Esophagus squamous epithelium (tissue), 5 donors: ENCODE measurements around the gene SLC28A3. TPM values are rescaled to one million over a fixed set of nuclear protein-coding genes. Genes with fewer than 3 reads are reported as not detected.

ENCODE experiments used
- DNase-seq: peaks from one replicate; lab custom pipeline; 2025; lab: John Stamatoyannopoulos, UW
- H3K27ac ChIP-seq, 4 donors: fragments of 200-600 bp; sonication (generic); one replicate each; pipeline ENCODE4 v1.5.1; 2016 to 2019; ENCODE audit warnings: mild to moderate bottlenecking in 1 of 4
- H3K27me3 ChIP-seq, 4 donors: fragments of 200-600 bp; sonication (generic); 1 replicate in 3 of 4; 2 replicates in 1 of 4; pipeline versions ENCODE4 v1.5.1 to v1.6.0; 2017 to 2021; ENCODE audit warnings: antibody characterized with exemption in 1 of 4
- H3K36me3 ChIP-seq, 3 donors: fragments of 200-600 bp; sonication (generic); one replicate each; pipeline ENCODE4 v1.5.1; 2016 to 2019
- H3K4me1 ChIP-seq, 3 donors: fragments of 200-600 bp; sonication (generic); one replicate each; pipeline ENCODE4 v1.5.1; 2017 to 2019
- H3K4me3 ChIP-seq, 4 donors: fragments of 200-600 bp; sonication (generic); 1 replicate in 3 of 4; 2 replicates in 1 of 4; pipeline ENCODE4 v1.5.1; 2016 to 2019; ENCODE audit warnings: mild to moderate bottlenecking in 2 of 4, moderate library complexity in 1 of 4
- H3K9me3 ChIP-seq, 3 donors: fragments of 200-600 bp; sonication (generic); one replicate each; pipeline ENCODE4 v1.5.1; 2016 to 2019
- POLR2A ChIP-seq, 4 donors: fragments of 450-650 bp; IDR thresholded peaks; one replicate each; pipeline ENCODE4 v1.6.1; 2017; ENCODE audit warnings: antibody characterized with exemption in 4 of 4, mild to moderate bottlenecking in 4 of 4, moderate library complexity in 3 of 4
- WGBS, 2 donors: methylation state at CpG; one replicate each; pipeline ENCODE4 v1.1.5; 2018; 5-methylcytosine and 5-hydroxymethylcytosine counted together
- intact Hi-C: fragments of 100-400 bp; cut with DNase I; formaldehyde crosslinking; loops from one replicate; pipeline ENCODE4 v1.15.0; 2022
- total RNA-seq, 4 donors: library from RNA; depleted of rRNA; stranded (reverse); fragments of >200 nt; gene quantifications; one replicate each; pipeline ENCODE4 v1.1.0, GENCODE V29; 2016
- TF ChIP-seq, protein P1 (sequence below), 6 experiments: fragments of 450-650 bp in 4 of 6; fragments of 200-600 bp in 2 of 6; sonication (generic) in 2 of 6; IDR thresholded peaks; one replicate each; pipeline ENCODE4 v1.5.1; 2016 to 2019; ENCODE audit warnings: antibody characterized with exemption in 6 of 6, mild to moderate bottlenecking in 4 of 6, moderate library complexity in 4 of 6
- donor health status: DM: yes; HTN: yes; CAD: no.

SLC28A3 gene
- total RNA-seq, 4 donors from 2014 or later, result 0.95 to 16.1 (median 2.7) TPM

DNA sequence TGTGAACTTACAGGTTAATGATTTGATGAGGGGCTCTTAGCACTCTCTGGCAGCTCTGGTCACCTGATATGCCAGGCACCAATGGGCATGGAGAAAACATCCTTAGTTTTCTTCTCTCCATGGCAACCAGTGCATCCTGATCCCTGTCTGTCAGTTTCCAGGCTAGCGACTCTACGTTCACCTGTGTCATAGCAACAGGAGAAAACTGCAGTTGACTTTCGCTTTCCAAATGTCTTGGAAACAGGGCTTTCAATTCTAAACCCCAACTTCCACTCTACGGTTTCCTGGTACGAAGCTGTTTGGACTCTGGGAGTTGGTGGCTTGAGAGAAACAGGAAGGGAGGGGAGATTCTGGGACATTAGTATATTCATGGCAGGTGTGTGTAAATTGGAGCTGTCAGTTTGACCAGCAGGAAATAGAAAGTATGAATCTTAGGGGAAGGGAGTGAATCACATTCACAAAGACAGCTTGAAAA, 74.4 kb downstream of the SLC28A3 start:
- Histone ChIP-seq H3K27ac (no peak overlapping the region), H3K4me1 (peaks cover 0 to 4% (median 0%) of the 10 kb centered on the region in 3 donors), H3K36me3 (no peaks in the 10 kb centered on the region), H3K27me3 (peaks cover 0 to 9% (median 0%) of the 10 kb centered on the region in 4 donors), H3K4me3 (no peak overlapping the region), H3K9me3 (no peaks in the 10 kb centered on the region)
- intact Hi-C loops, result no loop called here
- WGBS, 2 donors, result 20 to 32% methylated on average over 5 of the region's 5 CpGs
- TF ChIP-seq, protein P1, sequence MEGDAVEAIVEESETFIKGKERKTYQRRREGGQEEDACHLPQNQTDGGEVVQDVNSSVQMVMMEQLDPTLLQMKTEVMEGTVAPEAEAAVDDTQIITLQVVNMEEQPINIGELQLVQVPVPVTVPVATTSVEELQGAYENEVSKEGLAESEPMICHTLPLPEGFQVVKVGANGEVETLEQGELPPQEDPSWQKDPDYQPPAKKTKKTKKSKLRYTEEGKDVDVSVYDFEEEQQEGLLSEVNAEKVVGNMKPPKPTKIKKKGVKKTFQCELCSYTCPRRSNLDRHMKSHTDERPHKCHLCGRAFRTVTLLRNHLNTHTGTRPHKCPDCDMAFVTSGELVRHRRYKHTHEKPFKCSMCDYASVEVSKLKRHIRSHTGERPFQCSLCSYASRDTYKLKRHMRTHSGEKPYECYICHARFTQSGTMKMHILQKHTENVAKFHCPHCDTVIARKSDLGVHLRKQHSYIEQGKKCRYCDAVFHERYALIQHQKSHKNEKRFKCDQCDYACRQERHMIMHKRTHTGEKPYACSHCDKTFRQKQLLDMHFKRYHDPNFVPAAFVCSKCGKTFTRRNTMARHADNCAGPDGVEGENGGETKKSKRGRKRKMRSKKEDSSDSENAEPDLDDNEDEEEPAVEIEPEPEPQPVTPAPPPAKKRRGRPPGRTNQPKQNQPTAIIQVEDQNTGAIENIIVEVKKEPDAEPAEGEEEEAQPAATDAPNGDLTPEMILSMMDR (IDR thresholded peaks at IDR 0.05), result no peak
- TF ChIP-seq POLR2A (IDR thresholded peaks at IDR 0.05), result no peak
- DNase-seq, result no peak

DNA sequence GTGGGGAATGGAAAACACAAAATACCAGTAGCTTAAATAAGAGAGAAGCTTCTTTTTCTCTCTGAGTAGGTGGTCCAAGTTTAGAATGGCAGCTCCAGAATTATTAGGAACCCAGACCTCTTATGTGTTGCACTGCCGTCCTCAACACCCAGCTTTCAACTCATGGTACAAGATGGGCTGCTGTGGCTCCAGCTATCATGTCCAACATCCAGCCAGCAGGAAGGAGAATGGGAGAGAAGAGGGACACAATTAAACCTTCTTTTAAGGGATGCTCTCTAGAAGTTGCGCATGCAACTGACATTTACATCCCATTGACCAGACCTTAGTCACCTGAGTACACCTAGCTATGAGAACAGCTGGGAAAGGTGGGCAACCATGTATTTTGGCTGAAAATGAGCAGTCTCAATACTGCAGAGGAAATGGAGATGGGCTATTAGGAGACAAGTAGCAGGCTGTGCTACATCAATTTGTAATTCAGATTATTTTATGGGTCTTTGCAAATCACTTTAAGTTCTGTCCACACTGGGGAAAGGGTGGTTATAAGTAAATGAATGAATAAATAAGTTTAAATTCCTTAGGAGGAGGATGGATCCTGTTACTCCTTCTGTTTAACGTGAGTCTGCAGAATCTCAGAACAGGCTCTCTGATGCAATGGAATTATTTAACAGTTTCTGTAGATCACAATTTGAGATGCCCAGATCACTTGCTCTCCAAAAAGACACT, 76.1 kb downstream of the SLC28A3 start:
- intact Hi-C loops, result loop anchor here (5.0 kb wide), 1 partner anchor 327 kb away; no protein-coding TSS in a partner anchor

DNA sequence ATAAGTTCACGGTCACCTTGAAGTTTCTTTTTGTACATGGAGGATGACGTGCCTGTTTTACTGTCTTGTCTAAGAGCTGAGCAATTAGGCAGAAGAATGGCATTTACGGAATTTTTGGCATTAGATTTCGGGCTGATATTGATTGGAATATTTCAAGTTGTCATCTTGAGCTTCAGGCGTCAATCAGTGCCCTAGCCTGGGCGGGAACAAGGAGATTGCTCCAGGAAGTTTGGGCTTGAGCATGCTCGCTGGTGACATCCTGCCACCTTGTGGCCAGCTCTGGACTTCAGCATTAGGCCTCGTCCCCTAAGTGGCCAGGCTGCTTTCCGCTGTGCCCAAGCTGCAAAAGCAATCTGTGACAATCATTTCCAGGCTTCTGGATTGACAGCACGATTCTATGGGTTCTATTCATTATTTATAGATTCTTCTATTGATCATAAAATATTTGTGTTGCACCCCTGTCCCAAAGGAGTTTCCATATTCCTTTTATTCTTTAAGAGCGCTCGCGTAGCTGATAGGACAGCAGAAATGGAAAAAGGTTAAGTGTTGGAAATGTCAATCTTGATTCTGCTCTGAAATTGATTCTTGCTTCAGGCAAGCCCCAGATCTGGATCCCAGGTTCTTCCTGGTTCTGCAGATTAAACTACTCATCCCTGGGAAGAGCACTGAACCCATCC, 79.3 kb downstream of the SLC28A3 start:
- 31 to 33% methylated on average over 13 of the region's 13 CpGs for WGBS, 2 donors

More for the DNA sequence above, 76.1 kb downstream of the SLC28A3 start:
- Histone ChIP-seq H3K4me1 (peaks cover 0 to 4% (median 0%) of the 10 kb centered on the region in 3 donors), H3K36me3 (no peaks in the 10 kb centered on the region), H3K4me3 (no peak overlapping the region), H3K27ac (no peak overlapping the region), H3K9me3 (no peaks in the 10 kb centered on the region), H3K27me3 (peaks cover 0 to 8% (median 0%) of the 10 kb centered on the region in 4 donors)
- 64 to 66% methylated on average over 3 of the region's 3 CpGs for WGBS, 2 donors
- no peak for DNase-seq
- TF ChIP-seq, protein P1 (IDR thresholded peaks at IDR 0.05), result no peak
- no peak for TF ChIP-seq POLR2A (IDR thresholded peaks at IDR 0.05)

DNA sequence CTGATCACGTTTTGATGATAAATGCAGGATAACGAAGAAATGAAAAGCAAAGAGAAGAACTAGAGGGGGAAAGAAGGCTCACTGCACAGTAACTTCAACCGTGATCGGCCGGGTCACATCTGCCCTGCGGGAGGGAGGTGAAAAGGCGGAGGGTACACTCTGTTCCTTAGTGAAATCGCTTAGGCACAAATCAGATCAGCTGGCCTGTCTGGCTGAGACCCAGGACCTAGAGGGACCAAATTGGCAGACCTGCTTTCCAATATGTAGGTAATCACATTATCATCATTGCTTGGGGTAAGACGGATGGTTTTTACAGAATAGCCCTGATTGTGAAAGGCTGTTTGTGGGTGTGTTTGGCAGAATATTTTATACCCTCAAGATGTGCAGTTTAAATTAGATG, 82.2 kb downstream of the SLC28A3 start:
- H3K4me1 ChIP-seq, result peaks cover 0 to 17% (median 0%) of the 10 kb centered on the region in 3 donors
- no peak for TF ChIP-seq POLR2A (IDR thresholded peaks at IDR 0.05)
- TF ChIP-seq, protein P1 (IDR thresholded peaks at IDR 0.05), result no peak
- no peaks in the 10 kb centered on the region for H3K9me3 ChIP-seq
- H3K27me3 ChIP-seq, result peaks cover 0 to 4% (median 0%) of the 10 kb centered on the region in 4 donors
- intact Hi-C loops, result loop anchor here (5.0 kb wide), 1 partner anchor 59 kb away; no protein-coding TSS in a partner anchor
- H3K4me3 ChIP-seq, result no peak overlapping the region
- 82% methylated on average over 9 of the region's 9 CpGs for WGBS, 2 donors
- no peak overlapping the region for H3K27ac ChIP-seq
- no peak for DNase-seq
- H3K36me3 ChIP-seq, result no peaks in the 10 kb centered on the region

More for the DNA sequence above, 79.3 kb downstream of the SLC28A3 start:
- TF ChIP-seq POLR2A (IDR thresholded peaks at IDR 0.05), result no peak
- TF ChIP-seq, protein P1 (IDR thresholded peaks at IDR 0.05), result peak; percentile 83 to 92 (median 90)
- Histone ChIP-seq H3K9me3 (no peaks in the 10 kb centered on the region), H3K4me3 (peak overlapping the region in 3 of 4 donors; percentile 19 to 53 (median 25)), H3K27ac (no peak overlapping the region), H3K27me3 (peaks cover 0 to 8% (median 0%) of the 10 kb centered on the region in 4 donors), H3K4me1 (peaks cover 0 to 4% (median 0%) of the 10 kb centered on the region in 3 donors), H3K36me3 (no peaks in the 10 kb centered on the region)
- intact Hi-C loops, result loop anchor here (5.0 kb wide), 1 partner anchor 324 kb away; no protein-coding TSS in a partner anchor
- DNase-seq, result no peak
